ENCODE data around the gene TLNRD1.

- TF ChIP-seq CTCF (IDR thresholded peaks at IDR 0.05) (no peak), POLR2A (IDR thresholded peaks at IDR 0.05) (no peak)
Measured at GRCh38 chr15:80992006-80992405, 8.7 kb upstream of the TLNRD1 start.
